22Rv1 (cell line): ENCODE results near the gene VTI1A.
"Not testable (repeated sequence)": the region's sequence is repeated elsewhere in the genome, so short reads cannot be mapped to it uniquely, and the experiment has no call there.

Experiments used
- H3K27ac ChIP-seq: fragments of 450-650 bp; 2 replicates; pipeline ENCODE4 v1.5.1; 2017
- ZFX ChIP-seq: fragments of 450-650 bp; IDR thresholded peaks from 2 replicates; pipeline ENCODE4 v1.6.1; 2017; ENCODE audit warnings: antibody characterized with exemption, borderline replicate concordance
- TF ChIP-seq, protein P1 (sequence below): fragments of 450-650 bp; IDR thresholded peaks from 2 replicates; pipeline ENCODE4 v1.5.1; 2017; ENCODE audit warnings: mild to moderate bottlenecking

Gene VTI1A

DNA sequence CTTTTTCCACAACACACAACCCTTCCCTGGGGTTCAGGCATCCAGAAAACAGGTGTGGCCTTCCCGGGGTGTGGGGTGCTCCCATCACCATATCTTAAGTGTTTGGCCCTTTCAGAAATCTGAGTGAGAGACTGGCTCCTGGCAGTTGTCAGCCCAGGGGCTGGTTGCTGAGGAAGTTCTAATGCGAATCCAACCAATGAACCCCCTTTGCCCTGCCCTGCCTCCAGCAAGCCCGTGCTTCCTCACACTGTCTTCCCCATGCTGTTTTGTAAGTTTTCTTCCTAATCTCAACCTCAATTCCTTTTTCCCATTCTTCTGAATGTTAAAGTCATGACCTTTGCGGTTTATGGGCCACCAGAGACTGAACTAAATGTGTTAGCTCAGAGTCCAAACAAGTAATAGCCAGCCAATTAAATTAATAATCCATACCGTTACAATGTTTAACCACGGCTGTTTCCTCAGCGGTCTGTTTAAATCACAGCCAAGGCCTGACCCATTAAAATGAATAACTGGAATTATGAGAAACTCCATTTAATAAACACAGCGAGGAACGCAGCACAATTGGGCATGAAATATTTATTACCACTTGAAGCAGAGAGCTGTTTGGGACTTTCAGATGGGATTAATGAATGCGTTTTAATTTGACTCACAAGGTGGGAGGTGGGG lies 412.1 kb downstream of the VTI1A start:
- TF ChIP-seq ZFX = no peak
- TF ChIP-seq, protein P1, sequence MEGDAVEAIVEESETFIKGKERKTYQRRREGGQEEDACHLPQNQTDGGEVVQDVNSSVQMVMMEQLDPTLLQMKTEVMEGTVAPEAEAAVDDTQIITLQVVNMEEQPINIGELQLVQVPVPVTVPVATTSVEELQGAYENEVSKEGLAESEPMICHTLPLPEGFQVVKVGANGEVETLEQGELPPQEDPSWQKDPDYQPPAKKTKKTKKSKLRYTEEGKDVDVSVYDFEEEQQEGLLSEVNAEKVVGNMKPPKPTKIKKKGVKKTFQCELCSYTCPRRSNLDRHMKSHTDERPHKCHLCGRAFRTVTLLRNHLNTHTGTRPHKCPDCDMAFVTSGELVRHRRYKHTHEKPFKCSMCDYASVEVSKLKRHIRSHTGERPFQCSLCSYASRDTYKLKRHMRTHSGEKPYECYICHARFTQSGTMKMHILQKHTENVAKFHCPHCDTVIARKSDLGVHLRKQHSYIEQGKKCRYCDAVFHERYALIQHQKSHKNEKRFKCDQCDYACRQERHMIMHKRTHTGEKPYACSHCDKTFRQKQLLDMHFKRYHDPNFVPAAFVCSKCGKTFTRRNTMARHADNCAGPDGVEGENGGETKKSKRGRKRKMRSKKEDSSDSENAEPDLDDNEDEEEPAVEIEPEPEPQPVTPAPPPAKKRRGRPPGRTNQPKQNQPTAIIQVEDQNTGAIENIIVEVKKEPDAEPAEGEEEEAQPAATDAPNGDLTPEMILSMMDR = no peak
- H3K27ac ChIP-seq = no peak overlapping the region

DNA sequence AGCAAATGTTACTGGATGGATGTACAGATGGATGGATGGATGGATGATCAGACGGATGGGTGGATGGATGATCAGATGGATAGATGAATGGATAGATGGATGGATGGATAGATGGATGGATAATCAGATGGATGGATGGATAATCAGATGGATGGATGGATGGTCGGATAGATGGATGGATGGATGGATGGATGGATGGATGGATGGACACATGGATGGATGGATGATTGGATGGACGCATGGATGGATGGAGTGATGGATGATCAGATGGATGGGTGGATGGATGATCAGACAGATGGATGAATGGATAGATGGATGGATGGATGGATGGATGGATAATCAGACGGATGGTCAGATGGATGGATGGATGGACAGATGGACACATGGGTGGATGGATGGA lies 412.8 kb downstream of the VTI1A start:
- TF ChIP-seq, protein P1 = no peak
- no peak for TF ChIP-seq ZFX
- no peak overlapping the region for H3K27ac ChIP-seq

DNA sequence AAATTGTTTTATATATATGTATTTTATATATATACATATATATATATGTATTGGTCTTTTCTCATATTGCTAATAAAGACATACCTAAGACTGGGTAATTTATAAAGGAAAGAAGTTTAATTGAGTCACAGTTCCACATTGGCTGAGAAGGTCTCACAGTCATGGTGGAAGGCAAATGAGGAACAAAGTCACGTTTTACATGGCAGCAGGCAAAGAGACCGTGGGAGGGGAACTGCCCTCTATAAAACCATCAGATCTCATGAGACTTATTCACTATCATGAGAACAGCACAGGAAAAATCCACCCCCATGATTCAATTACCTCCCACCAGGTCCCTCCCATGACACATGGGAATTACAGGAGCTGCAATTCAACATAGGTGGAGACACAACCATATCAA lies 416.4 kb downstream of the VTI1A start:
- H3K27ac ChIP-seq = not testable (repeated sequence)
